NCI-H774 (cell line): ENCODE results near the gene HYCC2.
"Not testable (repeated sequence)": the region's sequence is repeated elsewhere in the genome, so short reads cannot be mapped to it uniquely, and the experiment has no call there.

Source experiments
- DNase-seq: peaks from one replicate; lab custom pipeline; 2025; lab: John Stamatoyannopoulos, UW

Gene HYCC2

DNA sequence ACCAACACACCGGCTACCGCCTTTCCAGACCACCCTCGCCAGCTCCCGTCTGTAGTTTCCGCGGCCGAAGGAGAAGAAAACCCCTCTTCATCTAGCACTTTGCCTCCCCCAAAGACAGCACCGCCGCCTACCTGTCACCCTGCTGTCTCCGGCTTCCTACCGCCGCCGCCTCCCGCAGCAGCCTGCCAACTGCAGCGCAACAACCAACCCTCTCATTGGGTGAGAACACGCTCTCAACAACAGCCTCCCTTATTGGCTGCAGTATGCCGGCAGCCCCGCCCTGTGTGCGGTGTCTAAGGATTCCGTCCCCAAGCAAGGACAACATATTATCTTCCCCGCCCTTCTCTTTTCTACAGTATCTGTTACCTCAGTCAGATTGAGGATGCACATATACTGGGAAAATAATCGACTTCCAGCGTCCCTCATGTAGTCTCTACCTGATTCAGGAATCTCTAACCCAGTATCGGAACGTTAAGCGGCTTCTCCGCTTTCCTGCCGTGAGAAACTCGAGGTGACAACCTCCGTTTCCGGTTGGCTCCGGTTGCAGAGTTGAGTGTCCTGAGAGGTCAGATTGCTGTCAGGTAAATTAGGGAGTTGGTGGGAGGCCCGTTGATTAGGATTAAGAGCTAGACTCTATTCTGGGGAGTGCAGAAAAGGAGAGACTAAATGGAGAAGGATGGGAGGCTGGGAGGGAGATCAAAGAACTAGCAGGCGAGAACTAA lies at the start of gene HYCC2, which contains the start of gene NDUFB3:
HYCC2 (minus strand) TSS at position 193 of the 722 bp plus-strand sequence. CDS start 47,662 bp downstream, outside the sequence.
NDUFB3 (plus strand) TSS at position 523 of the 722 bp plus-strand sequence. CDS start 6,882 bp downstream, outside the sequence.
- DNase-seq: peak; percentile 90

DNA sequence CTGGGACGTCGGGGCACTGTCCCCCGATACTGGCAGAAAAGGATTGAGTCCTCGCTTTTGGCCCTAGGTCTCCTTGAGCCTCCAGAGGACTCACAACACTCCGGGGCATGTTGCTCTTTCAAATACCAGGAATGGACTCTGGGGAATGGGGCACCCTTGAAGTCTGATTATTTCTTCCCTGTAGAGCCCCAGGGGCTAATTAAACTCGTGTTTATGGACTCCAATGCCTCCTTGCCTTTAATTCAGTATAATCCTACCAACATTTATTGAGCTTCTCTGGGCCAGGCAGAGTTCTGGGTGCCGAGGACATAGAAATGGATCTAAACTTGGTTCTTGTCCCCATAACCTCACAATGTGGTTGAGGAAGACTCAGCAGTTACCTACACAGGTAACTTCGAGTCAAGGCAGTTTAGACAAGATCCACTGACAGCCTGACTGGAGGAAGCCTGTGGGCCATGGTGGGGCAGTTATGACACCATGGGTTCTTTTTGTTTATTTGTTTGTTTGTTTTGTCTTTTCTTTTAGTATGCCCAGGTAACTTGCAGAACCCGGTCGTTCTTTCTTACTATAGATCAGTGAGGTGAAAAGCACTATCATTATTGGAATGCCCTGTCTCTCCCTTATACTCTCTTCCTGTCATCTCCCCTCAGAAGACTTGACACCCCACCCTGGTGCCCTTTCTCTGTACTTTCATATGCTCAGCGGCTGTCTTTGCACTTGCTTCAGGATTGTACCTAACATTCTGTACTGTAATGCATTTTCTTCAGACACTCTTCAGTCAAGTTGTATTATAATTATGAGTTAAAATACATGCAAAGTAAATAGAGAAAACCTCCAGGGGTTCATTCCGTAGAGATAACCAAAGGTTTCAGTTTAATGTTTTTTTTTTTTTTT lies 47.7 kb upstream of the HYCC2 start:
- DNase-seq: no peak

DNA sequence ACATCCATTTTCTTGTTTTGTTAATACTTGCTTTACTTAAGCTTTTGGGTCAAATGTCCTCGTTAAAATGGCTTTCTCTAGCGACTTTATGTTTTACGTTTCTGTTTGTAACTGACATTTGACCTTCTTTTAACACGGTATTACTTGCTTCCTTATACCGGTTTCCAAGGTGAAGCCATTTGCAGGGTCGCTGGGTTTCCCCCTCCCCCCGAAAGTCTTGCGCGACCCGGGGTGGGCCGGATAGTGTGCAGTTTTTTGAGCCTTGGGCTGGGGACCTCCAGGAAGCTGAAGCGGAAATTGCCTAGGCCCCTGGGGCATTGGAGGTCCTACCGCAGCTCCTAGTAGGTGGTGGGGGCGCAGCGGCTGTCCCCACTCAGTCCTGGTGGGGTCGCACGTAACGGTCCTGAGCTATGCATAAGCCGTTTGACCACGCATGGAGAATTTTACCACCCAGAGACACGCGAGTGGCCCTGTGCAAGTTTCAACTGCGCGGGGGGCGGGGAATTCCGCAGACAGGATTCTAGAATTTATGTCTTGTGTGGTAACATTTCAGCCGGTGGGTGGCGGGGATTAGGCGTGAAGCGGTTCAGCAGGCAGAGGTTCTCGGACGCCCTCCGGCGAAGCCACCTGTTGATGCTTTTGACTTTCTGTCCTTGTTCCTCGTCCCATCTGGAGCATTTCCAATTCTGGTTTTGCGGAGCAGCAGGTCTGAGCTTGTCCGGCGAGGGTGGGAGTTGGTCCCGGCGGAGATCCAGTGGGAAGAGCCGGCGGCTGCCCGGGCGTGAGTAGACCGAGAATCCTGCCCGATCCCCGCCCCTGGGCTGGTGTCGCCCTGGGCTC lies 46.9 kb upstream of the HYCC2 start:
- no peak for DNase-seq

DNA sequence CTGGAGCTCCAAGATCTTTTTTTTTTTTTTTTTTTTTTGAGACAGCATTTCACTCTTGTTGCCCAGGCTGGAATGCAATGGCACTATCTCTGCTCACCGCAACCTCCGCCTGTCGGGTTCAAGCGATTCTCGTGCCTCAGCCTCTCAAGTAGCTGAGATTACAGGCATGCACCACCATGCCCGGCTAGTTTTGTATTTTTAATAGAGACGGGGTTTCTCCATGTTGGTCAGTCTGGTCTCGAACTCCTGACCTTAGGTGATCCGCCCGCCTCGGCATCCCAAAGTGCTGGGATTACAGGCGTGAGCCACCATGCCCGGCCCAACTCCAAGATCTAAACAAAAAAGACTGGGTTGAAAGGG lies 46.2 kb upstream of the HYCC2 start:
- DNase-seq: not testable (repeated sequence)

DNA sequence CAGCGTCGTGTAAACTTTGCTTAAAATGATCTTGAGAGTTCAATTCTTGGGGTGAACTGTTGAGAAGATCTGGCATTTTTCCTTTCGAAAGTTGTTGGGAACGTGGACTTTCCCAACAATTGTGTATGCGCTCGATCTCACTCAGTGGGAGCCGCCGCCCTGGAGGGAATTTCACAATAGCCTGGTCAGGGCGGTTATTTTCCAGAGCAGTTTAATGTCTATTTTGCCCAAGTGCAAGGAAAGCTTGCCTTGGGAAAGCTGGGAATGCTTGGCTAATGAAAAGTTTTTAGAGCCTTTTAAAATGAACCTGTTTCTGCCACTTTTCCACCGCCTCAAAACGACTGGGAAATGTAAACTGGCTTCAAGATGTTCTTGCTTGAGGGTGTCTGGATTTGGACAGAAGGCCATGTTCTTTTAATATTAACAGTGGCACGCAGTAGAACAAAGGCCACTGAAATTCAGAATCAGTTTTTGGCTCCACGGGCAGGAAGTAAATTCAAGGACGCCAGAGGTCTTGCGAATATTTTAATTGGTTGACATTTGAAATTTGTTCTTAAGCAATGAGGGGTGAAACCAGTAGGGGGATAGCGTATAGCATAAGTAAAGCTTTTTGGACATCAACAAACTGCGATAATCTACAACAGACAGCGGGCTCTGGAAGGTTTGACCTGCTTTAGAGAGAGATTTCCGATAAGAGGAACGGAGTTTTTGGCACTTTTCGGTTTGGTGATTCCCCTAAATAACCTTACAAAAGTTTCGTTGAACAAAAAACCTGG lies 45.7 kb upstream of the HYCC2 start:
- no peak for DNase-seq

DNA sequence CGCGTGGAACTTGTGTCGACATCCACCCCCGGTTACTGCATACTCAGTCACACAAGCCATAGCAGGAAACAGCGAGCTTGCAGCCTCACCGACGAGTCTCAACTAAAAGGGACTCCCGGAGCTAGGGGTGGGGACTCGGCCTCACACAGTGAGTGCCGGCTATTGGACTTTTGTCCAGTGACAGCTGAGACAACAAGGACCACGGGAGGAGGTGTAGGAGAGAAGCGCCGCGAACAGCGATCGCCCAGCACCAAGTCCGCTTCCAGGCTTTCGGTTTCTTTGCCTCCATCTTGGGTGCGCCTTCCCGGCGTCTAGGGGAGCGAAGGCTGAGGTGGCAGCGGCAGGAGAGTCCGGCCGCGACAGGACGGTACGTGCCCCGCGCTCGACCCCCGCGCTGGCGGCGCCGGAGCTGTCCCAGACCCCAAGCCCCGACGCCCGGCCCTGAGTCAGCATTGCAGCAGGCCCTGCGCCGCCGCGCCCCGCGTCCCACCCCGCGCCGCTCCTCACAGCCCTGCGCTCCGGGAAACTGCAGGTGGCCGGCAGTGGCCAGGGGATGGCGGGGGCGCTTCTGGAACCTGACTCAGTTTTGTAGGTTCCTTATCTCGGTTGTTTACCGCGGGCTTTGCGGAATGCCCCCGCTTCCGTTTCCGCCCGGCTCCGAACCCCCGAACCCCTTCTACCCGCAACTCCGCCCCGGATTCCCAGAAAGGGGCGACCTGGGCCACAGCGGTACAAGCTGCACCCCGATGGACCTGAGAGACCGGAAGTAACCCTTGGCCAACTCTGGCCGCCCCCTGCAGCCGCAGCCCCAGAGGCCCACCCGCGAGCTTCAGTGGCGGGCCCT lies 44.9 kb upstream of the HYCC2 start, which contains the start of gene CFLAR:
CFLAR (plus strand) TSS at position 50 of the 844 bp plus-strand sequence. CDS start 13,702 bp downstream, outside the sequence.
- DNase-seq: peak; percentile 76

DNA sequence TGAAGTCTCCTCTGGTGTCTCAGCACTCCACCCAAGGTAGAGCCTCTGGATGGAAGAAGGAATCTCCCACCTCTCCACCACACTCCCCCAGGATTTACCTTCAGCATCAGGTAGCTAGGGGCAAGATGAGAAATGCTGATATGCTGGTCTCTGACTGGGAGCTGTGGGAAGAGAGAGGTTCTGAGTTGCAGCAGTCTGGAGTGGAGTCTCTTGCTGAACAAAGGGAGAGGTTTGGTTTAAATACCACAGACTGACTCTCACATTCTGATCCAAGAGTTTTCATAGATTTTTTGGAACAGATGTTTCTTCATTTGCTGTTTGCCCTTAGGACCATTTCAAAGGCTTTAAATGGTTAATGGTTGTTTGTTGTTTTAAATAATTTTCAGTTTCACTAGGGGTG lies 43.4 kb upstream of the HYCC2 start:
- DNase-seq: no peak

DNA sequence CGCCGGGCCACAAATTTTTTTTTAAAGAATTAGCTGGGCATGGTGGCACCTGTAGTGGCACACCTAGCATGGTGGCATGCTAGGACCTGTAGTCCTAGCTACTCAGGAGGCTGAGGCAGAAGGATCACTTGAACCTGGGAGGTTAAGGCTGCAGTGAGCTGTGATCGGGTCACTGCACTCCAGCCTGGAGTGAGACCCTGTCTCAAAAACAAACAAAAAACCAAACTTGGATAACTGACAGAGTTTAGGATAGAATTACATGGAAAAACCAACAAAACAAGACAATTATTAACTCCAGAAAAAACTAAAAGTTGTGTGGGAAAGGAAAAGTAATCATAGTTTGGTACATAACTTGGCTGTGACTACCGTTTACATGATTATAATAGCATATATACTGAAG lies 42.9 kb upstream of the HYCC2 start:
- DNase-seq: no peak

DNA sequence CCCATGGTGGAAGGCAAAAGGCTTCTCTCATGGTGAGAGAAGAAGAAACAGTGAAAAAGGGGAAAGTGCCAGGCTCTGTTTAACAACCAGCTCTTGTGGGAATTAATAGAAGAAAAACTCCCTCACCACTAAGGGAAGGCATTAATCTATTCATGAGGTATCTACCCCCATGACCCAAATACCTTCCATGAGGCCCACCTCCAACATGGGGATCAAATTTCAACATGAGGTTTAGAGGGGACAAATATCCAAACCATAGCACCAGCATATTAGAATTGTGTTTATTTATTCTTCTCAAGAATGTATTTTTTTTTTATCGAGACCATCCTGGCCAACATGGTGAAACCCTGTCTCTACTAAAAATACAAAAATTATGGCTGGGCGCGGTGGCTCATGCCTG lies 39.6 kb upstream of the HYCC2 start:
- DNase-seq: no peak

DNA sequence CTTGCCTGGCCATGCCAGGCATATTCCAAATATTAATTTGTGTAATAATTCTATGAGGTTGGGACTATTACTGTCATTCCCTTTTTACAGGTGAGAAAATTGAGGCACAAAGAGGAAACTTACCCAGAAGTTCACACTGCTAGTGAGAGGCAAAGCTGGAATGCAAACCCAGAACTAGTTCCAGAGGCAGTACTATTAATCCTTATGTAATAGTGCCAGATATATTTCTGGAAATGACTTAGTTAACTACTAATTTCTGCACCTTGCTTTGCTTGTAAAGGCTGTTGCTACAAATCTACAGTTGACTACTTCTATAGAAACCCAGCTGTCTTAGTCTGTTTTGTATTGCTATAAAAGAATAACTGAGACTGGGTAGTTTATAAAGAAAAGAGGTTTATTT lies 39.1 kb upstream of the HYCC2 start:
- DNase-seq: no peak

DNA sequence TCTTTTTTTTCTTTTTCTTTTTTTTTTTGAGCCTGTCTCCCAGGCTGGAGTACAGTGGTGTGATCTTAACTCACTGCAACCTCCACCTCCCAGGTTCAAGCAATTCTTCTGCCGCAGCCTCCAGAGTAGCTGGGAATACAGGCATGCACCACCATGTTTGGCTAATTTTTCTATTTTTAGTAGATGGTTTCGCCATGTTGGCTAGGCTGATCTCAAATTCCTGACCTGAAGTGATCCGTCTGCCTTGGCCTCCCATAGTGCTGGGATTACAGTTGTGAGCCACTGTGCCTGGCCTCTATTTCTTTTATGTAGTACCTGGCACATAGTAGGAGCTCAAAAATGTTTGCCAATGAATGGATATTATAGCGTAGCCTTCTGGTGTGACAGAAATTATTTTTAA lies 37.7 kb upstream of the HYCC2 start:
- DNase-seq: no peak

DNA sequence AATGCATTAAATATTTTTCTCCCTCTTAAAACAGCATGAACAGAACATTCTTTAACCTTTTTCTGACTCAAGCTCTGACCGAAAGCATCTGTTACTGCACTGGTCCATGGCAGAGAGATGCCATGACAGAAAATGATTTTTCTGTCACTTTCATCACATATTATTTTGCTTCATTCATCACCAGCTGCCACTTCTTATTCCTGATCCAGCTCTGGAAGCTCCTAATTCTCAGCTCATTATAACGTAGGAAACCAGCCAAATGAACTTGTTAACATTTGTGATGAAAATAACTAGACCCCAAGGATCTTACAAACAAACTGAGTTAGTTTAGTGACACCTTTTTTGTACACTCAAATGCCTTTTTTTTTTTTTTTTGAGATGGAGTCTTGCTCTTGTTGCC lies 36.9 kb upstream of the HYCC2 start:
- DNase-seq: no peak

DNA sequence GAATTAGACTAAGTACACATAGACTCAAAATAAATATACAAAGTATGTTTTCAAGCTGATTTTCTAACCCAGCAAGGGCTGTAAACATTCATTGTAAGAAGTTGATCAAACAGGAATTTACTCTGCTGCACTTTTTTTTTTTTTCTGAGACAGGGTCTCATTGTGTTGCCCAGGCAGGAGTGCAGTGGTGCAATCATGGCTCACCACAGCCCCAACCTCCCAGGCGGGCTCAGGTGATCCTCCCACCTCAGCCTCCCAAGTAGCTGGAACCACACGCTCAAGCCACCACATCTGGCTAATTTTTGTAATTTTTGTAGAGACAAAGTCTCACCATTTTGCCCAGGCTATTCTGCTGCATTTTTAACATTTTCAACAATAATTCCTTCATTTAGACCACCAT lies 36.2 kb upstream of the HYCC2 start:
- no peak for DNase-seq

DNA sequence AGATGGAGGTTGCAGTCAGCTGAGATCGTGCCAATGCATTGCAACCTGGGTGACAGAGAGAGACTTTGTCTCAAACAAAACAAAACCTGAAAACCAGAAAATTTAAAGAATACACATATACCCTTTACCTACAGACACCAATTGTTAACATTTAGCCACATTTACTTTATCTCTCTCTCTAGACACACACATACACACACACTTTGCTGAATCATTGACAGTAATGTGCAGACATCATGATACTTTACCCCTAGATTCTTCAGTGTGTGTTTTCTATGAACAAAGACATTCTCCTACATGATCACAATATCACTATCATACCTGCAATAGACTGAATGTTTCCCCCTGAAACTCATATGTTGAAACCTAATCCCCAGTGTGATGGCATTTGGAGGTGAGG lies 34.3 kb upstream of the HYCC2 start:
- DNase-seq: no peak

DNA sequence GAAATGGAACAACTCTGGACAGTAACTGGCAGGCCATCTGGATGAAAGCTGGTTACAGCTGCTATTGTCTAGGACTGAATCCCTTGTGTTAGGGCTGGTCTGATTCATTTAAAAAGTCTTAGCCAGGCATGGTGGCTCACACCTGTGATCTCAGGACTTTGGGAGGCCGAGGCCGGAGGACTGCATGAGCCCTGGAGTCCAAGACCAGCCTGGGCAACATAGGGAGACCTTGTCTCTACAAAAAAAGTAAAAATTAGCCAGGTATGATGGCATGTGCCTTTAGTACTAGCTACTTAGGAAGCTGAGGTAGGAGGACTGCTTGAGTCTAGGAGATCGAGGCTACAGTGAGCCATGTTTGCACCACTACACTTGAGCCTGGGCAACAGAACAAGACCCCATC lies 29.0 kb upstream of the HYCC2 start:
- no peak for DNase-seq

DNA sequence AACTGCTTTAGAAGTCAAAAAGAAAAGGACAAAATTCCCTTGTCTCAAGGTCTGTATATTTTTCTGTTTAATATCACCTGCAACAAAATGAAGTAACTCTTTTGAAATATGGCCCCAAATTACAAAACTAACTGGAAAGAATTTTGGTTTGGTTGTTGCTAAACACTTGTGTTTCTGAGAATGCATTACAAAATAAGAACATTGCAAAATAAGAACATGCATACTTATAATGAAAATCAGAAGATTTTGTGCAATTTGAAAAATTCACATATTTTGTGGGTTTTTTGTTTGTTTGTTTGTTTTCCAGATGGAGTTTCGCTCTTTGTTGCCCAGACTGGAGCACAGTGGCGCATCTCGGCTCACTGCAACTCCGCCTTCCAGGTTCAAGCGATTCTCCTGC lies 22.1 kb upstream of the HYCC2 start:
- no peak for DNase-seq

DNA sequence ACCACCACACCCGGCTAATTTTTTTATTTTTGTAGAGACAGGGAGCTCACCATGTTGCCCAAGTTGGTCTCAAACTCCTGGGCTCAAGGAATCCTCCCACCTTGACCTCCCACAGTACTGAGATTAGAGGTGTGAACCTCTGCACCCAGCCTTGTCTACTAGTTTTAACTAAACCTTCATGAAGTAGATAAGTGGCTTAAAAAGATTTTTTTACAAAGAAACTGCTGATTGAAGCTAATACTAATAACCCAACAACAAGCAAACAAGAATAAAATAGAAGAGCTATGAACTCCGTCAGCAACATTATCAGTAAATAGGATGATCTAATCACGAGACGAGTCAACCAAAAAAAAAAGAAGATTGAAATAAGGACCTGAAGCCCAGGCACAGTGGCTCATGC lies 19.1 kb upstream of the HYCC2 start:
- DNase-seq: no peak

DNA sequence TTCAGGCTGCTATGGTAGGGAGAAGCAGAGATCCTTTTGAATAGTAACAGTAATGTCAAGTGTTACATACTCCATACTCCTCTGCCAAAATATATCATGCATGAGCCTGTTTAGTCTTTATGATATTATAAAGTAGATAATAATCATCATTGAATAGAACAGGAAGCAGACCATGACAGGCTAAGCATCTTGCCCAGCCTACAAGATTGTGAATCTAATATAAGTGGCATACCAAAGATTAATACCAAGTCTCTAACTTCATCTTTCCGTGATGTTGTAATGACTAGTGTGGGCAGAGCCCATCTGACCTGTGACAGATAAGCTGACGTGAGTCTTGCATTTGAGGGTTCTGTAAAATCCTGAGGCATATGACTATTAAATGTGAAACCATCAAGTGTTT lies 13.4 kb upstream of the HYCC2 start:
- no peak for DNase-seq

DNA sequence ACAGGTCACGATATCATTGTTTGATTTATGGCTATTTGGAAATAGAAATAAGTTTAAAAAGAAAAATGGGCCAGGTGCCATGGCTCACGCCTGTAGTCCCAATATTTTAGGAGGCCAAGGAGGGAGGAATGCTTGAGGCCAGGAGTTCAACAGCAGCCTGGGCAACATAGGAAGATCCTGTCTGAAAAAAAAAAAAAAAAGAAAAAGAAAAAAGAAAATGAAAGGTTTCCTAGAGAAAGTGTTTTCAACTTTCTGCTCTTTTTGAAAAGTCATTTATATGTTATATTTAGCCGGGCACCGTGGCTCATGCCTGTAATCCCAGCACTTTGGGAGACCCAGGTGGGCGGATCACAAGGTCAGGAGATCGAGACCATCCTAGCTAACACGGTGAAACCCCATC lies 3.5 kb upstream of the HYCC2 start:
- DNase-seq: no peak

DNA sequence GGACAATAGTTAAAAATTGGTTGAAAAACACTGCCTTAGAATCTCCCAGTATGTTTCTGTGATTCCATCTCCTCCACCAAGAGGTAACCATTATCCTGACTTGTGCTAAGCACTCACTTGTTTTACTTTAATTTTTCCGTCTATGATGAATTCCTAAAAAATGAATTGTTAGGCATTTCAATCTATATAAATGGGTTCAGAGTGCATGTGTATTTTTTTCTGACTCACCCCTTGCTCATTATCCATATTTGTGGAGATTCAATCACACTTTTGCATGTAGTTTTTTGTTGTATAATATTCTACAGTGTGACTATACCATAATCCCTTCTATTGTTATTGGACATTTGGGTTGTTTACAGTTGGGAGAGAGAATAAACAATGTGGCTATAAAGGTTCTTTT lies 1.6 kb upstream of the HYCC2 start:
- DNase-seq: no peak

DNA sequence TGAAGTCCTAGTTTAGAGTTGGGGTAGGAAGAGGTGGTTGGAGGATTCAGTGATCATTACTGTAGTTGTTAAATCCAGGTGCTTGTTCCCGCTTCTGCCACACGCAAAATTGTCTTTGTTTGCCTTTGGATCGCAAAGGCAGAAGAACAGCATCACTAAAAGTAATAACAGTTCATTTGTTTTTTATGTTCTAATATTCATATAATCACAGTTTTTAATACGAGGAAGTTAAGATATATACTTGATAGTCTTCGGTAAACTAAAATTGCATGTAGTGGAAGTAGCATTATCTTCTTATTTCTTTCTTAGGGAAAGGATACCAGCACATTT lies 695 bp upstream of the HYCC2 start:
- no peak for DNase-seq
